Activated naive CD8-positive, alpha-beta T cell (primary cell): ENCODE results near the gene PBX1.

Source experiments
- H3K27ac Mint-ChIP-seq: one replicate; pipeline ENCODE4 v1.8.0; 2021; ENCODE audit warnings: mixed read lengths
- H3K27me3 Mint-ChIP-seq: one replicate; pipeline ENCODE4 v1.8.0; 2021; ENCODE audit warnings: mixed read lengths
- H3K36me3 Mint-ChIP-seq: one replicate; pipeline ENCODE4 v1.8.0; 2021; ENCODE audit warnings: mixed read lengths
- H3K4me1 Mint-ChIP-seq: one replicate; pipeline ENCODE4 v1.8.0; 2021; ENCODE audit warnings: low read depth, mixed read lengths
- H3K4me3 Mint-ChIP-seq: one replicate; pipeline ENCODE4 v1.8.0; 2021; ENCODE audit warnings: mild to moderate bottlenecking, mixed read lengths
- H3K9me3 Mint-ChIP-seq: one replicate; pipeline ENCODE4 v1.8.0; 2021; ENCODE audit warnings: low read depth, mixed read lengths

PBX1 gene

GRCh38 chr1:164725401-164725800, 166.4 kb downstream of the PBX1 start:
- H3K27me3 Mint-ChIP-seq, result peaks cover 1% of the 10 kb centered on the region
- no peak overlapping the region for H3K4me3 Mint-ChIP-seq
- H3K4me1 Mint-ChIP-seq, result no peaks in the 10 kb centered on the region
- H3K36me3 Mint-ChIP-seq, result no peaks in the 10 kb centered on the region
- no peaks in the 10 kb centered on the region for H3K9me3 Mint-ChIP-seq
- no peak overlapping the region for H3K27ac Mint-ChIP-seq

- Mint-ChIP-seq H3K4me3 (no peak overlapping the region), H3K27me3 (peaks cover 1% of the 10 kb centered on the region), H3K9me3 (no peaks in the 10 kb centered on the region), H3K4me1 (no peaks in the 10 kb centered on the region), H3K36me3 (no peaks in the 10 kb centered on the region), H3K27ac (no peak overlapping the region)
Measured at GRCh38 chr1:164726235-164726634, 167.3 kb downstream of the PBX1 start.

GRCh38 chr1:164728719-164729118, 169.7 kb downstream of the PBX1 start:
- Mint-ChIP-seq H3K4me1 (no peaks in the 10 kb centered on the region), H3K27me3 (peaks cover 1% of the 10 kb centered on the region), H3K27ac (no peak overlapping the region)

GRCh38 chr1:164731161-164731876, 172.3 kb downstream of the PBX1 start:
- H3K27me3 Mint-ChIP-seq, result peaks cover 2% of the 10 kb centered on the region
- H3K4me1 Mint-ChIP-seq, result no peaks in the 10 kb centered on the region
- H3K4me3 Mint-ChIP-seq, result no peak overlapping the region
- no peaks in the 10 kb centered on the region for H3K9me3 Mint-ChIP-seq
- no peak overlapping the region for H3K27ac Mint-ChIP-seq
- H3K36me3 Mint-ChIP-seq, result no peaks in the 10 kb centered on the region

More at GRCh38 chr1:164728719-164729118, 169.7 kb downstream of the PBX1 start:
- Mint-ChIP-seq H3K36me3 (no peaks in the 10 kb centered on the region), H3K4me3 (no peak overlapping the region), H3K9me3 (no peaks in the 10 kb centered on the region)

GRCh38 chr1:164733070-164733469, 174.1 kb downstream of the PBX1 start:
- Mint-ChIP-seq H3K9me3 (no peaks in the 10 kb centered on the region), H3K4me1 (no peaks in the 10 kb centered on the region), H3K27me3 (peaks cover 2% of the 10 kb centered on the region), H3K36me3 (no peaks in the 10 kb centered on the region), H3K4me3 (no peak overlapping the region), H3K27ac (no peak overlapping the region)

GRCh38 chr1:164733734-164734133, 174.8 kb downstream of the PBX1 start:
- H3K4me1 Mint-ChIP-seq, result no peaks in the 10 kb centered on the region
- no peak overlapping the region for H3K27ac Mint-ChIP-seq
- no peaks in the 10 kb centered on the region for H3K9me3 Mint-ChIP-seq
- peaks cover 2% of the 10 kb centered on the region for H3K27me3 Mint-ChIP-seq
- no peak overlapping the region for H3K4me3 Mint-ChIP-seq
- H3K36me3 Mint-ChIP-seq, result no peaks in the 10 kb centered on the region

GRCh38 chr1:164735315-164736052, 176.5 kb downstream of the PBX1 start:
- Mint-ChIP-seq H3K36me3 (no peaks in the 10 kb centered on the region), H3K4me3 (no peak overlapping the region), H3K4me1 (no peaks in the 10 kb centered on the region), H3K27ac (no peak overlapping the region), H3K27me3 (peaks cover 2% of the 10 kb centered on the region), H3K9me3 (peaks cover 6% of the 10 kb centered on the region)

- Mint-ChIP-seq H3K4me1 (no peaks in the 10 kb centered on the region), H3K4me3 (no peak overlapping the region), H3K9me3 (peaks cover 6% of the 10 kb centered on the region), H3K36me3 (no peaks in the 10 kb centered on the region), H3K27me3 (peaks cover 2% of the 10 kb centered on the region), H3K27ac (no peak overlapping the region)
Measured at GRCh38 chr1:164736137-164736536, 177.2 kb downstream of the PBX1 start.

GRCh38 chr1:164739189-164739588, 180.2 kb downstream of the PBX1 start:
- Mint-ChIP-seq H3K36me3 (no peaks in the 10 kb centered on the region), H3K27ac (no peak overlapping the region), H3K27me3 (peaks cover 3% of the 10 kb centered on the region), H3K9me3 (peaks cover 6% of the 10 kb centered on the region), H3K4me1 (no peaks in the 10 kb centered on the region), H3K4me3 (no peak overlapping the region)

GRCh38 chr1:164740000-164740526, 181.1 kb downstream of the PBX1 start:
- Mint-ChIP-seq H3K4me1 (no peaks in the 10 kb centered on the region), H3K4me3 (no peak overlapping the region), H3K36me3 (no peaks in the 10 kb centered on the region), H3K27ac (no peak overlapping the region), H3K27me3 (peaks cover 1% of the 10 kb centered on the region), H3K9me3 (peaks cover 6% of the 10 kb centered on the region)

- Mint-ChIP-seq H3K36me3 (no peaks in the 10 kb centered on the region), H3K4me3 (no peak overlapping the region), H3K4me1 (no peaks in the 10 kb centered on the region), H3K9me3 (peaks cover 6% of the 10 kb centered on the region), H3K27me3 (peaks cover 1% of the 10 kb centered on the region), H3K27ac (no peak overlapping the region)
Measured at GRCh38 chr1:164742745-164743144, 183.8 kb downstream of the PBX1 start.

GRCh38 chr1:164743976-164744375, 185.0 kb downstream of the PBX1 start:
- Mint-ChIP-seq H3K27ac (no peak overlapping the region), H3K9me3 (peaks cover 6% of the 10 kb centered on the region), H3K36me3 (no peaks in the 10 kb centered on the region), H3K27me3 (peaks cover 1% of the 10 kb centered on the region), H3K4me3 (no peak overlapping the region), H3K4me1 (no peaks in the 10 kb centered on the region)

GRCh38 chr1:164745736-164746135, 186.8 kb downstream of the PBX1 start:
- Mint-ChIP-seq H3K27me3 (peaks cover 1% of the 10 kb centered on the region), H3K36me3 (no peaks in the 10 kb centered on the region), H3K4me1 (no peaks in the 10 kb centered on the region), H3K9me3 (no peaks in the 10 kb centered on the region), H3K27ac (no peak overlapping the region), H3K4me3 (no peak overlapping the region)

- Mint-ChIP-seq H3K27me3 (no peaks in the 10 kb centered on the region), H3K4me3 (no peak overlapping the region), H3K4me1 (no peaks in the 10 kb centered on the region), H3K9me3 (no peaks in the 10 kb centered on the region), H3K36me3 (no peaks in the 10 kb centered on the region), H3K27ac (no peak overlapping the region)
Measured at GRCh38 chr1:164746632-164747031, 187.6 kb downstream of the PBX1 start.

GRCh38 chr1:164748253-164748899, 189.4 kb downstream of the PBX1 start:
- Mint-ChIP-seq H3K4me1 (no peaks in the 10 kb centered on the region), H3K9me3 (no peaks in the 10 kb centered on the region), H3K4me3 (no peak overlapping the region), H3K27ac (no peak overlapping the region), H3K36me3 (no peaks in the 10 kb centered on the region), H3K27me3 (no peaks in the 10 kb centered on the region)
